Lung (tissue), 12 donors: ENCODE measurements around the gene SLC22A4. TPM values are rescaled to one million over a fixed set of nuclear protein-coding genes. Genes with fewer than 3 reads are reported as not detected.

Experiments
- ATAC-seq: fragments of 200-7000 bp; cut with Tn5 transposase; one replicate; pipeline ENCODE4 v1.9.1; 2020; ENCODE audit warnings: moderate number of reproducible peaks; ENCODE audit not compliant: insufficient read depth, low FRiP score
- DNase-seq, 3 donors: peaks; one replicate each; pipeline ENCODE4 v3.0.0-alpha.2; 2013 to 2017
- H3K27ac ChIP-seq, 2 donors: one replicate each; pipeline ENCODE4 v1.5.1; 2013; ENCODE audit warnings: mild to moderate bottlenecking in 2 of 2, moderate library complexity in 2 of 2, control low read depth in 1 of 2, inconsistent platforms in 1 of 2, low read depth in 1 of 2, low read length in 1 of 2
- H3K27me3 ChIP-seq, 3 donors: one replicate each; pipeline ENCODE4 v1.5.1; 2013; ENCODE audit warnings: low read length in 2 of 3; ENCODE audit not compliant: control insufficient read depth in 3 of 3, insufficient read depth in 3 of 3
- H3K36me3 ChIP-seq, 4 donors: one replicate each; pipeline ENCODE4 v1.5.1; 2013; ENCODE audit warnings: low read length in 4 of 4, mild to moderate bottlenecking in 1 of 4, moderate library complexity in 1 of 4; ENCODE audit not compliant: control insufficient read depth in 4 of 4, insufficient read depth in 4 of 4
- H3K4me1 ChIP-seq, 5 donors: one replicate each; pipeline ENCODE4 v1.5.1; 2013; ENCODE audit warnings: low read length in 5 of 5, mild to moderate bottlenecking in 2 of 5, moderate library complexity in 1 of 5; ENCODE audit not compliant: control insufficient read depth in 5 of 5, insufficient read depth in 5 of 5
- H3K4me3 ChIP-seq: one replicate; pipeline ENCODE4 v1.5.1; 2013; ENCODE audit warnings: mild to moderate bottlenecking, control low read depth, moderate library complexity
- H3K9ac ChIP-seq, 2 donors: one replicate each; pipeline ENCODE4 v1.5.1; 2013; ENCODE audit warnings: low read length in 2 of 2, control low read depth in 1 of 2; ENCODE audit not compliant: insufficient read depth in 1 of 2
- H3K9me3 ChIP-seq, 4 donors: one replicate each; pipeline ENCODE4 v1.5.1; 2013; ENCODE audit warnings: low read length in 3 of 4, mild to moderate bottlenecking in 1 of 4, moderate library complexity in 1 of 4; ENCODE audit not compliant: control insufficient read depth in 4 of 4, insufficient read depth in 3 of 4
- WGBS, 2 donors: extraction: QIAGEN DNeasy Blood & Tissue Kit; methylation state at CpG; one replicate each; pipeline ENCODE4 v1.1.7; 2013; 5-methylcytosine and 5-hydroxymethylcytosine counted together
- polyA plus RNA-seq, 2 donors: library from polyadenylated mRNA; stranded (reverse); fragments of 200-250 nt; gene quantifications; one replicate each; pipeline ENCODE4 v1.2.1, GENCODE V29; 2013
- total RNA-seq, 2 donors: library from RNA; depleted of rRNA in 1 of 2; stranded (reverse); fragments of >200 nt in 1 of 2; gene quantifications; one replicate each; pipeline ENCODE4 v1.2.1, GENCODE V29; 2014 to 2021
- TF ChIP-seq, protein P1 (sequence below): IDR thresholded peaks from 2 replicates; pipeline ENCODE4 v1.5.1; 2012; ENCODE audit warnings: mild to moderate bottlenecking; ENCODE audit errors: control extremely low read depth, extremely low read depth
- donor health status: control.
- donor health status: control.
- donor health status: Bipolar disorder and iron deficiency.
- donor health status: healthy.
- donor health status: DM: yes; HTN: yes; CAD: no.

Gene SLC22A4
- total and polyA plus RNA-seq, 4 donors = 3.6 to 18.1 (median 13.3) TPM

GRCh38 chr5:132315529-132316067, 21.4 kb downstream of the SLC22A4 start:
- WGBS, 2 donors = 80 to 83% methylated on average over 5 of the region's 5 CpGs
- H3K9me3 ChIP-seq = no peaks in the 10 kb centered on the region
- no peak overlapping the region for H3K4me3 ChIP-seq
- H3K27me3 ChIP-seq = no peaks in the 10 kb centered on the region
- H3K36me3 ChIP-seq = peaks cover 0 to 7% (median 0%) of the 10 kb centered on the region in 4 donors
- no peak overlapping the region for H3K9ac ChIP-seq
- peaks cover 0 to 8% (median 0%) of the 10 kb centered on the region in 5 donors for H3K4me1 ChIP-seq
- TF ChIP-seq, protein P1, sequence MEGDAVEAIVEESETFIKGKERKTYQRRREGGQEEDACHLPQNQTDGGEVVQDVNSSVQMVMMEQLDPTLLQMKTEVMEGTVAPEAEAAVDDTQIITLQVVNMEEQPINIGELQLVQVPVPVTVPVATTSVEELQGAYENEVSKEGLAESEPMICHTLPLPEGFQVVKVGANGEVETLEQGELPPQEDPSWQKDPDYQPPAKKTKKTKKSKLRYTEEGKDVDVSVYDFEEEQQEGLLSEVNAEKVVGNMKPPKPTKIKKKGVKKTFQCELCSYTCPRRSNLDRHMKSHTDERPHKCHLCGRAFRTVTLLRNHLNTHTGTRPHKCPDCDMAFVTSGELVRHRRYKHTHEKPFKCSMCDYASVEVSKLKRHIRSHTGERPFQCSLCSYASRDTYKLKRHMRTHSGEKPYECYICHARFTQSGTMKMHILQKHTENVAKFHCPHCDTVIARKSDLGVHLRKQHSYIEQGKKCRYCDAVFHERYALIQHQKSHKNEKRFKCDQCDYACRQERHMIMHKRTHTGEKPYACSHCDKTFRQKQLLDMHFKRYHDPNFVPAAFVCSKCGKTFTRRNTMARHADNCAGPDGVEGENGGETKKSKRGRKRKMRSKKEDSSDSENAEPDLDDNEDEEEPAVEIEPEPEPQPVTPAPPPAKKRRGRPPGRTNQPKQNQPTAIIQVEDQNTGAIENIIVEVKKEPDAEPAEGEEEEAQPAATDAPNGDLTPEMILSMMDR = no peak
- ATAC-seq (no peak), DNase-seq (peak in 1 of 3 donors; percentile 19)
- H3K27ac ChIP-seq = no peak overlapping the region

DNA sequence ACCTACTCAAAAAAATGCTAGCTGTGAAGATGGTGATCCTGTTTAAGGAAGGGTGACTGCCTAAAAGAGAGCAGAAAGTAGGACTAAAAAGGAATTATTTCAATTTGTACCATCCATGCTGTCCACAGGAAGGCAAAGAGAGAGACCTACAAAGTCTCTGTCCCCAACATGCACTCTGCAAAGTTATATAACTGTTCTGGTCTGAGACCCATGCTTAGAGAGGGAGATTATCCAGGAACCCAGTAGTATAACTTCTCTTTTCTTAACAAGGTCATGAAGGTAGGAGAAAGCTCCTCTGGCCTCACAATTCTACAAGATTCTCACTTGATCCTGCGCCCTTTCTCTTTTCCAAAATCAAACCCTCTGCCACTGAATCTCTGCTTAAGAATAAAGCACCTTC, 25.8 kb downstream of the SLC22A4 start:
- Histone ChIP-seq H3K9ac (no peak overlapping the region), H3K4me3 (no peak overlapping the region), H3K36me3 (peaks cover 0 to 6% (median 3%) of the 10 kb centered on the region in 4 donors), H3K9me3 (peaks cover 0 to 3% (median 0%) of the 10 kb centered on the region in 4 donors), H3K27me3 (no peaks in the 10 kb centered on the region), H3K4me1 (peaks cover 2 to 8% (median 6%) of the 10 kb centered on the region in 5 donors), H3K27ac (no peak overlapping the region)
- WGBS, 2 donors = 93 to 96% methylated on average over 1 of the region's 1 CpG
- ATAC-seq = no peak
- TF ChIP-seq, protein P1 = no peak
- DNase-seq = no peak

DNA sequence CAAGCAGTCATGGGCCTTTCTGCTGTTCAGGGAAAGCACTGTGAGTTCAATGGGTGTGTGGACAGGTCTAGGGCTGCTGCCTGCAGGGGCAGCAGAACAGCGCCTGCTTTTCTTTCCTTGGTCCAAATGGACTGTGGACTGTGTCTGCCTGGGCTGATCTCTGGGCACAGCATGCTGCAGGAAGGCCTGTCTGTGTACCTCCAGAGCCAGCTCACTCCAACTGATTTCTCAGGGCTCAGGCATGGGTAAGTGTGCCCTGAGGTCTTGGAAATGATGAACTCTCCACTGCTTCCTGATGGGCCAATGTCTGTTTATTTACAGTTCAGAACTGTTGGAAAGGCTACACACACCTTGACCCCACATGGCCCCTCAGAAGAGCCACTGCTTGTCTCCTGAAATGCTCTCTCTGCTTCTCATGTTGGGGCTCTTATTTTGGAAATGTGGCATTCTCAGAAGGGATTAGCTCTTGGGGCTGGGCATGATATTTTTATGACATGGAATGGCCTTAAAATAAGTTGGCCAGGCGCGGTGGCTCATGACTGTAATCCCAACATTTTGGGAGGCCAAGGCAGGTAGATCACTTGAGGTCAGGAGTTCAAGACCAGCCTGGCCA, 27.0 kb downstream of the SLC22A4 start:
- Histone ChIP-seq H3K36me3 (peaks cover 0 to 6% (median 3%) of the 10 kb centered on the region in 4 donors), H3K9ac (no peak overlapping the region), H3K9me3 (peaks cover 0 to 3% (median 0%) of the 10 kb centered on the region in 4 donors), H3K4me1 (peaks cover 2 to 8% (median 6%) of the 10 kb centered on the region in 5 donors), H3K27me3 (no peaks in the 10 kb centered on the region), H3K27ac (no peak overlapping the region), H3K4me3 (no peak overlapping the region)
- DNase-seq (no peak), ATAC-seq (no peak)
- TF ChIP-seq, protein P1 = no peak
- 99 to 100% methylated on average over 3 of the region's 3 CpGs for WGBS, 2 donors
